ACC112 (cell line): ENCODE data around the gene IRAK2.

Experiments
- H2AFZ ChIP-seq: fragments of 200-600 bp; sonication (generic); one replicate; pipeline ENCODE4 v1.6.0; 2017; ENCODE audit warnings: antibody characterized with exemption, low read length; ENCODE audit not compliant: unreplicated experiment
- H3K27ac ChIP-seq: fragments of 200-600 bp; sonication (generic); 2 replicates; pipeline ENCODE4 v1.5.1; 2014; ENCODE audit warnings: low read depth, mild to moderate bottlenecking, antibody characterized with exemption, low read length, moderate library complexity
- H3K27me3 ChIP-seq: fragments of 200-600 bp; sonication (generic); 2 replicates; pipeline ENCODE4 v1.6.1; 2014; ENCODE audit warnings: mild to moderate bottlenecking, antibody characterized with exemption, low read length, moderate library complexity, mixed read lengths; ENCODE audit not compliant: insufficient read depth
- H3K36me3 ChIP-seq: fragments of 200-600 bp; sonication (generic); 2 replicates; pipeline ENCODE4 v1.6.1; 2016; ENCODE audit warnings: mild to moderate bottlenecking, antibody characterized with exemption, low read length, moderate library complexity, mixed read lengths; ENCODE audit not compliant: insufficient read depth
- H3K4me1 ChIP-seq: fragments of 200-600 bp; sonication (generic); one replicate; pipeline ENCODE4 v1.6.1; 2016; ENCODE audit warnings: low read length, mixed read lengths; ENCODE audit not compliant: insufficient read depth, unreplicated experiment, control insufficient read depth
- H3K4me3 ChIP-seq: fragments of 200-600 bp; sonication (generic); 2 replicates; pipeline ENCODE4 v1.5.1; 2014; ENCODE audit warnings: mild to moderate bottlenecking, low read depth, low read length
- H3K79me2 ChIP-seq: fragments of 200-600 bp; sonication (generic); one replicate; pipeline ENCODE4 v1.6.0; 2016; ENCODE audit warnings: low read length; ENCODE audit not compliant: control insufficient read depth, unreplicated experiment, insufficient read depth

The IRAK2 gene

GRCh38 chr3:10224794-10225665 lies 60.3 kb downstream of the IRAK2 start:
- no peaks in the 10 kb centered on the region for H3K79me2 ChIP-seq
- H3K27ac ChIP-seq = peak overlapping the region; percentile 54
- H3K36me3 ChIP-seq = peaks cover 20% of the 10 kb centered on the region; the same call in 1 of the 2 replicates
- no peak overlapping the region for H2AFZ ChIP-seq
- no peak overlapping the region for H3K4me3 ChIP-seq
- H3K4me1 ChIP-seq = peaks cover 34% of the 10 kb centered on the region
- H3K27me3 ChIP-seq = no peaks in the 10 kb centered on the region

- Histone ChIP-seq H3K4me3 (no peak overlapping the region), H3K4me1 (peaks cover 25% of the 10 kb centered on the region), H3K27me3 (no peaks in the 10 kb centered on the region), H3K36me3 (peaks cover 23% of the 10 kb centered on the region; the same call in 1 of the 2 replicates), H3K27ac (no peak overlapping the region), H3K79me2 (no peaks in the 10 kb centered on the region), H2AFZ (no peak overlapping the region)
Observed at GRCh38 chr3:10226293-10226692, 61.6 kb downstream of the IRAK2 start.

- Histone ChIP-seq H3K36me3 (peaks cover 11% of the 10 kb centered on the region; the same call in 1 of the 2 replicates), H3K4me1 (peaks cover 7% of the 10 kb centered on the region), H3K27ac (peak overlapping the region; percentile 4; the same call in 1 of the 2 replicates), H3K27me3 (no peaks in the 10 kb centered on the region), H3K4me3 (no peak overlapping the region), H3K79me2 (no peaks in the 10 kb centered on the region), H2AFZ (no peak overlapping the region)
Observed at GRCh38 chr3:10228248-10228950, 63.7 kb downstream of the IRAK2 start.

- Histone ChIP-seq H3K27me3 (no peaks in the 10 kb centered on the region), H3K4me1 (no peaks in the 10 kb centered on the region), H2AFZ (no peak overlapping the region), H3K27ac (no peak overlapping the region), H3K4me3 (no peak overlapping the region), H3K79me2 (no peaks in the 10 kb centered on the region), H3K36me3 (peaks cover 17% of the 10 kb centered on the region; the same call in 1 of the 2 replicates)
Observed at GRCh38 chr3:10229576-10229975, 64.9 kb downstream of the IRAK2 start.

GRCh38 chr3:10232137-10232536 lies 67.4 kb downstream of the IRAK2 start:
- Histone ChIP-seq H3K27me3 (no peaks in the 10 kb centered on the region), H3K79me2 (no peaks in the 10 kb centered on the region), H3K4me1 (no peaks in the 10 kb centered on the region), H3K36me3 (peaks cover 34% of the 10 kb centered on the region), H3K4me3 (no peak overlapping the region), H2AFZ (no peak overlapping the region), H3K27ac (no peak overlapping the region)

- H3K36me3 ChIP-seq = peaks cover 35% of the 10 kb centered on the region
- H3K4me1 ChIP-seq = no peaks in the 10 kb centered on the region
- H3K79me2 ChIP-seq = no peaks in the 10 kb centered on the region
- no peak overlapping the region for H2AFZ ChIP-seq
- H3K27me3 ChIP-seq = no peaks in the 10 kb centered on the region
- no peak overlapping the region for H3K4me3 ChIP-seq
- no peak overlapping the region for H3K27ac ChIP-seq
Observed at GRCh38 chr3:10233988-10234387, 69.3 kb downstream of the IRAK2 start.

- no peaks in the 10 kb centered on the region for H3K27me3 ChIP-seq
- no peak overlapping the region for H2AFZ ChIP-seq
- H3K4me1 ChIP-seq = no peaks in the 10 kb centered on the region
- H3K79me2 ChIP-seq = no peaks in the 10 kb centered on the region
- H3K4me3 ChIP-seq = no peak overlapping the region
- peaks cover 32% of the 10 kb centered on the region for H3K36me3 ChIP-seq
- no peak overlapping the region for H3K27ac ChIP-seq
Observed at GRCh38 chr3:10234526-10235230, 70.0 kb downstream of the IRAK2 start.

GRCh38 chr3:10235551-10235950 lies 70.8 kb downstream of the IRAK2 start:
- Histone ChIP-seq H3K4me1 (no peaks in the 10 kb centered on the region), H3K36me3 (peaks cover 30% of the 10 kb centered on the region), H3K4me3 (no peak overlapping the region), H3K27ac (no peak overlapping the region), H3K79me2 (no peaks in the 10 kb centered on the region), H3K27me3 (no peaks in the 10 kb centered on the region), H2AFZ (no peak overlapping the region)

- Histone ChIP-seq H3K4me3 (no peak overlapping the region), H3K4me1 (no peaks in the 10 kb centered on the region), H2AFZ (no peak overlapping the region), H3K79me2 (no peaks in the 10 kb centered on the region), H3K36me3 (peaks cover 45% of the 10 kb centered on the region), H3K27me3 (no peaks in the 10 kb centered on the region), H3K27ac (no peak overlapping the region)
Observed at GRCh38 chr3:10238345-10239183, 73.8 kb downstream of the IRAK2 start.

GRCh38 chr3:10240799-10241198 lies 76.1 kb downstream of the IRAK2 start:
- peaks cover 50% of the 10 kb centered on the region for H3K36me3 ChIP-seq

More at GRCh38 chr3:10240799-10241198, 76.1 kb downstream of the IRAK2 start:
- Histone ChIP-seq H3K27ac (no peak overlapping the region), H3K27me3 (no peaks in the 10 kb centered on the region), H3K4me3 (no peak overlapping the region), H2AFZ (no peak overlapping the region), H3K4me1 (no peaks in the 10 kb centered on the region), H3K79me2 (no peaks in the 10 kb centered on the region)
